Dedifferentiated amniotic fluid mesenchymal stem cell (primary cell): ENCODE results near the gene RERE.
"Not testable (repeated sequence)": the region's sequence is repeated elsewhere in the genome, so short reads cannot be mapped to it uniquely, and the experiment has no call there.

Source experiments
- DNase-seq: peaks from one replicate; pipeline ENCODE4 v3.0.0-alpha.2; 2016; ENCODE audit errors: extremely low spot score

The RERE gene

DNA sequence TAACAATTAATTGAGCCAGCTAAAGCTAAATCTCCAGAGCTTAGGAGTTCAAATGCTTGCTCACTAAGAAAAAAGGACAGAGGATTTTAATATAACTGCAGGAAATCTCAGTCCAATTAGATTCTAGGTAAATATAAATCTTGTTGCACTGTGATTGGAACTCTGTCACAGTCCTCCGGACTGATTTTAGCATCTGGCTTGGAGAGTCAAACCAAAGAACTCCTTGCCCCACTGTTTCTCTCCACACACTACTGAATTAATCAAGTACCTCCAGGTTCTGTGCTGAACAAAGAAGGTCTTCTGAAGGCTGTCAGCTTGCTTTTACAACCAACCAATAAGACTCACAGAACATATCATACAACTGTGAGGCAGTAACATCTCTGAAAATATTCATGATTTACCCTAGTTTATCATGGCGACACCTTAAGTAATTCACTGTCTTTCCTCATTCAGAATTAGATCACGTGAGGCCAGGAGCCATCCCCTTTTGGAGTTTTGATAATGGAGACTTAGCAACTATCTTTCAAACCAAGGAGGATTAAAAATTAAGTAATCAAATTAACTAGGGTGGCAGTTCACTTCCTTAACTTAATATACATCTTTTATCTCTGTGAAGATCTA is 176.0 kb downstream of the RERE start:
- DNase-seq = no peak

DNA sequence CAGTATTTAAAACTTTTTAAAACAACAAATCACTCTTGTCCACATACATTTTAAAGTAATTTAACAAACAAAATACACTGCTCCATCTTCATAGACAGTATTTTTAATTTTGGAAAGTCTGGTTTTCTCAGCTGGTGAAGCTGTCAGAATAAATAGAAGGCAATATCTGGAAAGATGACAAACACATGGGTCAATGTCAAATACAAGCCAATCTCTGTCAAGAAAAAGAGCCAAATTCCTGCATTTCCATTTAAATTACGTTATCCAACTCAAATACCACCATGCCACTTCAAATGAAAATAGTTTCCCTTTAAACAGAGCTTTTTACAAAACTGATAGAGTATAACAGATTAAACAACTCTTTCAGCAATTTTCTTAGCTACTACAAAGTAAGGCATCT is 176.5 kb downstream of the RERE start:
- no peak for DNase-seq

DNA sequence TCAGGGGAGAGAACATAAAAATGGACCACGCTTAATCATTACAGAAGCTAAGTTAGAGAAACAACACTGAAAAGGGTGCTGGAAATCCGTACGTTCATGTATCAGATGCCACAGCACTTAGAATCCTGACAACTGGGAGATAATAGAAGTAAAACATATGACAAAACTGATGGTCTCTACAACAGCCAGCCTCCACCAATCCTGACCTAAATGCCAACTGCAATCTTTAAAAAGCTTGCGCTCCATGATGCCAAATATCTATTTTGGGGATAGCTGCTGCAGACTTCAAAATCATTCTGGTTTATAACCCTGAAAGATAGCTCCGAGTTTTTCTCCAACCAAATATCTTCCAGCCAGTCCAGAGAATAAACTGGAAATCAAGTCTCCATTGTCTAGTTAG is 178.3 kb downstream of the RERE start:
- DNase-seq = no peak

DNA sequence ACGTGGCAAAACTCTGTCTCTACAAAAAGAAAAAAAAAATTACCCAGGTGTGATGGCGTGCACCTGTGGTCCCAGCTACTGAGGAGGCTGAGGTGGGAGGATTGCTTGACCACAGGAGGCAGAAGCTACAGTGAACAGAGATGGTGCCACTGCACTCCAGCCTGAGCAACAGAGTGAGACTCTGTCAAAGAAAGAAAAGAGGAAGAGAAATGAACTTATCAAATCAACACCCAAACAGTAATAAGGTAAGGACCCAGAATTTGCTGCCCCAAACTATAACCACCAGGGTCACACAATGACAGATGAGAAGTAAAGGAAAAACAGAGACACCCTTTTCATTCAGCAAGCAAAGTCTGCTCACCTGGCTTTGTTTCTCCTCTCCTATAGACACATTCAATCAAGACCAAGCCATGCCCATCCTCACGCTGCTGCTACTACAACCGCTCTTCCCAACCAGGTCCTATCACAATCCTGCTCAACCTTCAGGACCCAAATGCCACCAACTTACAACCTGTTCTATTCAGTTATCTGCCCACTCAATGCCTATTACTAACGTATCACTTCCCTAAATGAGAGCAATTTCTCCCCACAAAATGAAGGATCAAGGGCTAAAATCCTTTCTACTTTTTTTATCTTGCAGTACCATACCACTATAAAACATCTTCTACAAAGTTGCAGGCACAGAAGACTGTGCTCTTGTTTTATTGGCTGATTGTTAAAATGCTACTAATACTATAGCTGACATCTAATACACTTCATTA is 183.5 kb downstream of the RERE start:
- DNase-seq = no peak

DNA sequence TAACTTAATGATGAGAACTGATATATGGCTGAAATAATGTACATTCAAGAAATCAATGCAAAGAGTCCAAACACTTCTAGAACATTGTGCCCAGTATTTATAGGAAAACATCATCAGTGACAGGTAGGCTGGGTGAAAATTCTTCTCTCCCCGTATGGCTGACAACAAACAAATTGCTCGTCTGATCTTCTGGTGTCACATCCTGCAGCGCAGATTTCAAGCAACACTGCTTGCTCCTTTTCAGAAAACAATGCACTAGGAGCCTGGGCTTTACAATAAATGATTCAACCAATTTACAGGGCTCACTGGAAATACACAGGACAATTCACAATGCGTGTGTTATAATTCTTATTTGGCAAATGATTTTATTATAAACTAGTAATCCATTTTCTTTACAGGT is 185.3 kb downstream of the RERE start:
- no peak for DNase-seq

DNA sequence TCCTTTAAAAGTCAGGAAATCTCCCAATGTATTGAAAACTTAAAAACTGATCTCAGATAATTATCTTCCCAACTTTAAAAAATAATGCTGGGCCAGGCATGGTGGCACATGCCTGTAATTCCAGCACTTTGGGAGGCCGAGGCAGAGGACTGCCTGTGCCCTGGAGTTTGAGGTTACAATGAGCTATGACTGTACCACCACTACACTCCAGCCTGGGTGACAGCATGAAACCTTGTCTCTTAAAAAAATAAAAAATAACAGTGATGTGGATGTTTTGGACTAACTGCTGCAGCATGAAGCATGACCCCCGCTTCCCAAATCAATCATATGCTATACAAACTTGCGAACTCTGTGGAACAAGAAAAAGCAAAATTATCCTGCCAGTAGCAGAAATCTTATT is 186.3 kb downstream of the RERE start:
- no peak for DNase-seq

DNA sequence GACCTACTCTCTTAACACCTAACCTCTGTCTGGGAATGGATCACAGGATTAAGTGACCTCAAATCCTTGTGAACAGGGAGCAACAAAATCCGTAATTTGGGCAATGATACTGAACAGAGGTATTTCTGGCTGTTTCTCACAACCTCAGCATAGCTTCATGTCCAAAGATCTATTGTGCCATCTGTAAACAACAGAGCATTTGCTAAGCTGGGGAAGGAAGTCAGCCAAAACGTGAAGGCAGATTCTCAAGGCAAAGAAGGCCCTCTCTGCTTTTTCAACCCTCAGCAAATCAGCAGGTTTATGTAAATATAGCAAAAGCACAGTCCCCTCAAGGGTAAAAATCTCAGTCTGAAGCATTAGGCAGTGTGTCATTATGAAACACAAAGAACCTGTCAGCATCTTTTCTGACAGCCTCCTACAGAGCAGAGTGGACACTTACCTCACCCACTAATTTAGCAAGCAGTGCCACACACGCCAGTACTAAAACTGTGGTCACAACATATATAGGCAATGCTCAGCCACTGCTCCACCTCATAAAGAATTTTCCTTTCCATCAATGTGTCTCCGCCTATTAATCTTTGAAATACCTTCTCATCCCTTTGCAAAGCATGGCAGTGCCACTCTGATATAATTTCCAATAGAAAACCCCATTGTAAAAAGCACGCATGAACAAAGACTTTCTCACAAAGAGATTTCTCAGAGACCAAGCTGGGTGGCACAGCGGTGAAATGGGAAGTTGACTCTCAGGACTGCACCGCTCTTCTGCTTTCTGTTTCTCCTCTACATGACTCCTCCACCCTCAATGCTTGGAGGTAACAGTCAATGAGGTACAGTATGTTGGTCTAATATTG is 188.0 kb downstream of the RERE start:
- peak; percentile 20 for DNase-seq

DNA sequence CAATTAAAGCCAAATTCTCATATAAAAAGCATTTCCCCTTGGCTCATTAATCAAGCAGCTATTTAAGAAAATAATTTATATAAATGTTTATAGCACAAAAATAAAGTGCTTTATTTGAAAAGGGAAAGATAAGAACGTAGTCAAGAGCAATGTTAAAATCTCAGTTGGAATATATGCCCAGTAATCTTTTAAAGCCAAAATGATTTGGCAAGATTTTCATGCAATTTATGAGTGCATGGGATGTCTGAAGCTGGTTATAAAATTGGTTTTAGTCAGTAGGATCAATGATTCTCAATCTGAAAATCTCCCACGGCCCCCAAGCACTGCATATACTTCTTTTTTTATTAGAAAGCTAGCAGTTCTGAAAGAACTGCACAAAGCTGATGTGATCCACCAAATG is 188.8 kb downstream of the RERE start:
- DNase-seq = no peak

DNA sequence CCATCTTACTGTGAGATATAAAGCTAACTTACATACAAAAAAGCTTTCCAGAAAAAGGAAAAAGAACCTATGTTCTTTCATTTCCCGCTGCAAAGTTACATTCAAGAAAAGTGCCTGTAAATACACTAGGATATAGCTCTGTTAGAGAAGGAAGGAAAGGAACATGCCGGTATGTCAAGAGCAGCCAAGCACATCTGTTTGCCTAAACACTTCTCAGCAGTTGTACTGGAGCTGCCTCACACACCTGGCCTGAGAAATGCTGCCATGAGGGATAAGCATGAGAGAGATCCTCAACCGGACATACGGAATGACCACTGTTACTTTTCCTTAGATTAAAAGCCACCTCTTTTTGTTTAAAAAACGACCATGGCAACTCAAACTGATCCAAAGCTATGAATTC is 189.7 kb downstream of the RERE start:
- DNase-seq = no peak

DNA sequence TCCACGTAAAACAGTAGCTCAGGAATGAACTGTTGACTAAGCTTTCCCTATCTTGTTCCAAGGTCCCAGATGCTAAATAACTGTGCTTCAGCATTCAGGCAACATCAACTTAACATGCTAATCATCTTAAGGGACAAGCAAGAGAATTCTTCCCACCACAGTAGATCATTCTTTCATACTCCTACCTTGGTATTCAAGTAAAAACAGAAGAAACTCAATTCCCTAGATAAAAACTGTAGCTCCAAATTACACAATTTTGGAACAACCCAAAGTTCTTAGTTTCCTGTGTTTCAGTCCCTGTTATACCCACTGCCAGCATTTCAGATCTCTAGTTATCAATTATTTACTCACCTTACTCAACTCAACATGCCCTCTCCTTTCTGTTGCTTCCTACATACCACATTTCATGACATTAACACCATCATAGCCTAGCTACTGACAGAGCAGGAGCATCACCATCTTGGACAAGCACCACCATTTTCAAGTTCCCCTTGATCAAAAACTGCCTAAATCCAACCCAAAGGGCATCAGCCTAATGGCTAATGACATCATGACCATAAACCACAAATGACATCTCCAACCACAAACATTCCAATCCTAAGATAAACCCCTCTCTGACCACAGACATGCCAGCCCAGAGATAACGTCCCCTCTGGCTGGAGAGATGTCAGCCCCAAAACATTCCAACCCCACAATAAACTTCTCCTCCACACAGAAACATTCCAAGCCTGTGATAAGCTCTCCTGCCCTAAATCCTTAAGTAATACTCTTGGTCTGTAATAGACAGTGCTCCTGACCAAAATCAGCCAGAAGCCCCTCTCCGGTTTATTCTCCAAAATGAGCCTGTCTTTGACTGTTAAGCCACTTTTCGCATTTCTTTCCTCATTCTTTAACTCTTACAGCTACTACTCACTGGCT is 191.2 kb downstream of the RERE start:
- DNase-seq = peak; percentile 61

DNA sequence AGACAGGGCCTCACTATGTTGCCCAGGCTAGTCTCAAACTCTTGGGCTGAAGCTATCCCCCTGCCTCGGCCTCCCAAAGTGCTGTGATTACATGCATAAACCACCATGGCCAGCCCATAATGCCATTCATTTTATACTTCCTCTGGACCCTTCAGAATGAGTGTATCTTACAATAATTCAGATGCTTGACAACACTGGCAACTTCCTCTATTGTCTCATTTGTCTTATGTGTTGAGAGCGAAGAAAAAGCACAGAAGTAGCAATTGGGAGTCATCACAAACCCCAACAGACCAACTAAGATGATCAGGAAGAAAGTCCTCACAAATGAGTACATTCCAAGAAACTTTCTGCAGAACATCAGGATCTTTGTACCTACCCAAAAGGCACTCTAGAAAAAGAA is 191.9 kb downstream of the RERE start:
- no peak for DNase-seq

DNA sequence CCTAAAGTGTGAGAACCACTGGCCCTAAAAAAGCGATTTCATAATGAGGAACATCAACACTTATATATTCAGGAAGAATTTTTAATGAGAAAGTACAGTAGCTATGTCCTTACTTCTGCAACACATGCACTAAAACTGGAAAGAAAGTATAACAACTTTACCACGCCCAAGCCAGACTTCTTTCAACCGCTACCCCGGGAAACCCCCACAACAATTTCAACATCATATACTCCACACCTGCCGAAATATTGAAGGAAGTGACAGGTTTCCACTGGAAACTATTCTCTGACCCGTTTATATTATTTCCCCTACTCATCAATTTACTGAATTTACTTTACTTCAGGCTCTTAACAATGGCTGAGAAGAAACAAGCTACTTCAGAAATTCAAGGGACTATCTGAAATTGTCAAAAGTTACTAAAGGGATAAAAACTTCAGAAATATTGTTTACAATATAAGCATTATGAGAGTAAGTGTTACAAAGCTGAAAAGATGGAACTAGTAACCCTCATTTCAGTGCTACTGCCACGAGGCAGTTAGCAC is 193.7 kb downstream of the RERE start:
- DNase-seq = not testable (repeated sequence)

DNA sequence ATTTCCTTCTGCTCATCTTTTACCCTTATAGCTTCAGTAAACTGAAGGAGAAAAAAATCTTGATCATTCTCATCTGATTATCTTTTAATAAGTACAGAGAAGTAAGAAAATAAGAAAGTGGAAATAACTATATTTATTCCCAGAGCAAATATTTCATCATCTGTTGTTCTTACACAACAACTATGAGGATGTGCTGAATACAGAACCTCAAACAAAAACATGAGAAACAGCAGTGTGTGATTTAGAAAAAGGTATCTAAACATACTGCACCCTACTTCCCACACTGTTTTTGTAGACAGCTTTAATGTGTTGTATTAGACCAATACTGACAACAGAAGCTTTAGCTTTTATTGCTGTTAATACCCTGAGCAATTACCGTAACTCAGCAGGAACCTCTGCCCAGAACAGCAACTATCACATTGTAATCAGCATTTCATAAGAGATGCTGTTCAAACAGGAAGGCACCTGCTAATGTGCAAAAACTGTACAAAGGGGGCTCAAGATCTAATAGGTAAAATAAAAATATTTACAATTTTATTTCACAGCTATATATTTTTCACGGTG is 195.6 kb downstream of the RERE start:
- DNase-seq = not testable (repeated sequence)

DNA sequence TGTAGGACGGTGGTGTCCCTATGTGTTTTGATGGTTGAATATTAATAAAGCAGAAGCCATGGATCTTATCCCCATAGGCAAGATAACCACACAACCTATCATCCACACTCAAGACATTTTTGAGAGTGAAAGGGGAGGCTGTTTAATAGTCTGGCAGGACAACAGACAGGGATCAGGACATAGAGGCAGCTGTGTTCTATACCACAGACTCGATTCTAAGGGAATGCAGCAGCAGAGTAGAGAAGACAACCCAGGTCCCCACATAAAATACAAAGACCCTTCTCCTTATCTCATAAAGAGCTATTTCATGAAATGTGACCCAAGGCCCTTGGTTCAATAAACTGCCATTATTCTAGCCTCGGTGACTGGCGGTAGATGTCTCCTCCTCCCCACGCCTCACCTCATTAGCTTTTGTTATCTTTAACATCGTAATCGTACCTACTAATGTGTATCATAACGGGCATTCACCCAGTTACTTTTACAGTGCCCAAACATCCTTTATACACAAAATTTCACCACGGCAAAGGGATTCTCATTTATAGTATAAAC is 196.3 kb downstream of the RERE start:
- DNase-seq = not testable (repeated sequence)

DNA sequence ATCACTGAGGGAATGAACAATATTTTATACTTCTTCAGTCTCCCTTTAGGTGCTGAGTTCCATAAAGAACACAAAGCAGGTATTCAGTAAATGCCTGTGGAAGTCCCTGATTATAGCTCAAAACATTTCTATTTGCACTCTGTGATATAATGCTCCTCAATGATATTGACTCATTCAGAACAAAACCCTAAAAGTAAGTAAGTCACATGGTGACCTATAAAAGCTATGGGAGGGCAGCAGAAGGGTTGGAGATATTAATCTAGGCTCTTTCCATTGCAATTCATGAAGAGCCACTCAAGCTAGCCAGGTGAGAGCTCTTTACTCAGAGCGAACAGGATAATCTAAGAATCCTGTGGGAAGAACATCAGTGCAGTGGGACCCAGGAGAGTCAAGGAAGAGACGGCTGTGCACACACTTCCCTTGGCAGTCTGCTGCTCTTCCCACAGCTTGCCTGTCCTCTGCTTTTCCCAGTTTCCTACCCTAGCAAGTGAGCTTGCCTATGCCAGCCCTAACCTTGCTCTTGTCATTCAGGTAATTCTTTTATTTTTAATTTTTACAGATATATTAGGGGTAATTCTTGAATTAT is 197.4 kb downstream of the RERE start:
- not testable (repeated sequence) for DNase-seq

DNA sequence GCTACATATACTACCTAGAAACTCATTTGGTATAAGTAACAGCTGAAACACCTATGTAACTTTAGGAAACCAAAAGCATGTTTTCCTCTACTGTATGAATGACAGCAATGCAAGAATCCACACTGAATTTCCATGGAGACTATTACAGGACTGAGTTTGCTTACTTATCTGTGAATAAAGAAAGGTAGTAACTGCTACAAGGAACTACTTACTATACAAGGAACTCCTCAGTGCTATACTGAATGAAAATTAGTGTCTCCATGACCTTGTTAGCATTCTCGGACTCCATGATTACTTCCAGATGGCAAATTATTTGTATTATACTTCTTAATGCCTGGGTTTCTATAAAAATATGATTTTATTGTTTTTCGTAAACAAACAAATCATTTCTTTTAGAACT is 198.0 kb downstream of the RERE start:
- not testable (repeated sequence) for DNase-seq

DNA sequence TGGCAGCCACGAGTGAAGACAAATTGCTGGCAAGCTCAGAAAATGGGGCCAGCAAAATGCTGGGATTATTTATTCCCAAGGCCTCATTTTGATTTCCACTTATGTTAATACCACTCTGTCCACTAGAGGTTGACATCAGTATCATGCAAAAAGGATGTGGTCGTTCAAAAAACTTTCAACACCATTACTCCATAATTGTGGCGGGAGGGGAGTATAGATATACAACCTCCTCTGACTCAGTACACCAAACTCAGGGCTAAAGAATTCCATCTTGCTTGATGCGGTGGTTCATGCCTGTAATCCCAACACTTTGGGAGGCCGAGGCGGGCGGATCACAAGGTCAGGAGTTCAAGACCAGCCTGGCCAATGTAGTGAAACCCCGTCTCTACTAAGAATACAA is 200.6 kb downstream of the RERE start:
- not testable (repeated sequence) for DNase-seq

DNA sequence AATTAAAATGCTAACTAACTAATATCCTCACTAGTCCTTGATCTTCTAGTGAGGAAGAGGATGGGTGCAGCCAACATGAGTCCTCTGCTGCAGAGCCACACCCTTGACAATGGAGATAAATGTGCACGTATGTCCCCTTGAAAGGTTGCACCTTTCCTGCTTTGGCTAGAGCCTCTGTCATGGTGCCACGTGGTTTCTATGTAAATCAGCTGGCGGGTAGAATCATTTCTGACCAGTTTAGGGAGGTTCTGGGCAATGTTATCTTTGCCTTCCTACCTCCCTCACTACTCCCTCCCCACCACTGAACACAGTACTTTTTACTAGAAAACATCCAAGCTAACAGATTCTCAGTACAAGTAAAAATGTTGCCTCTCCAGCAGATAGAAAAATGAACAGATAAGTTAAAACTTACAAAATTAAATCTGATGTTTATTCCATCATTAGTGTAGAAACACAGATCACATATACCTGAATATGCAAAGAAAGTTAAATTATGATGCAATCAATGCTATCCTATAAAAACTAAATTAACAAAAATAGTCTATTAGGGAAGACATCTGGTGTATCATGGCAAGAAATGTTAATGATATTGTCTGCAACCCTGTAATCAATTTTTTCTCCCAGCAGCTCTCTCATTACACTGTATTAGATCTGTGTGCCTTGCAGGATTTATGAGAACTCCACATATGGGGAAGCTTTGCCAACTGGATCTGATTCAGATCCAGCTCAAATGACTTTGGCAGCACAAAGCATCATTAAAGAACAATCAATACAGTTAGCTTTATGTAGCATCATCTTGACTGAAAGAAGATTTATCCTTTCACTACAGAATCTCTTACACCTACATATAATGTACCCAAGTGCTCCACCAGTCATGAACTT is 205.6 kb downstream of the RERE start:
- not testable (repeated sequence) for DNase-seq

DNA sequence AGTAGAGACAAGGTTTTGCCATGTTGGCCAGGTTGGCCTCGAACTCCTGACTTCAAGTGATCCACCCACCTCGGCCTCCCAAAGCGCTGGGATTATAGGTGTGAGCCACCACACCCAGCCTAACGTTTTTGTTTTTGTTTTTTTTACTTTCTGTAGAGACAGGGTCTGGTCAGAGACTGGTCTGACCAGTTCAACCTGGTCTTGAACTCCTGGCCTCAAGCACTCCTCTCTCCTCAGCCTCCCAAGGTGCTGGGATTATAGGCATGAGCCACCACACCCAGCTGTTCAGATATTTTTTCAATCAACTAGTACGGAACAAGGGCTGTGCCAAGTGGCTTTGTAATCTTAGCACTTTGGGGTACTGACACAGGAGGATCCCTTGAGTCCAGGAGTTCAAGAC is 209.5 kb downstream of the RERE start:
- no peak for DNase-seq
